HepG2 (cell line): ENCODE results near the gene RGL3. TPM values are rescaled to one million over a fixed set of nuclear protein-coding genes. Genes with fewer than 3 reads are reported as not detected.
"Not testable (repeated sequence)": the region's sequence is repeated elsewhere in the genome, so short reads cannot be mapped to it uniquely, and the experiment has no call there.

Source experiments
- ATAC-seq: fragments of 200-7000 bp; cut with Tn5 transposase; 3 replicates; pipeline ENCODE4 v1.9.1; 2020; ENCODE audit warnings: mild to moderate bottlenecking, moderate library complexity
- BruUV-seq: library from RNA; stranded (reverse); fragments of 400-500 nt; replicated peaks from 2 replicates; lab custom pipeline; 2021; lab: Mats Ljungman, UMichigan
- CTCF ChIA-PET: fragments of 300-600 bp; formaldehyde crosslinking; extraction: SDS; loops from one replicate; lab custom pipeline; 2021; ENCODE audit warnings: low total read pairs, inconsistent platforms, low intra/inter-chr PET ratio; lab: Yijun Ruan, JAX
- POLR2A ChIA-PET: fragments of 350-600 bp; sonication (Branson Sonifier 250); formaldehyde crosslinking; loops from one replicate; lab custom pipeline; 2020; ENCODE audit warnings: antibody characterized with exemption, inconsistent platforms; lab: Yijun Ruan, JAX
- DNase-seq: peaks from one replicate; pipeline ENCODE4 v3.0.0-alpha.2; 2015; ENCODE audit warnings: low spot score
- FAIRE-seq: peaks from 3 replicates; lab custom pipeline; 2011; peaks lifted over from hg19 to GRCh38; lab: Jason Lieb, UNC
- H2AFZ ChIP-seq: one replicate; pipeline ENCODE4 v1.6.1; 2011; ENCODE audit warnings: low read length, inconsistent platforms
- H3K27ac ChIP-seq: fragments of 300-600 bp; 3 replicates; pipeline ENCODE4 v1.8.0; 2011; ENCODE audit warnings: mixed run types, mild to moderate bottlenecking, mixed read lengths, low read length, inconsistent platforms; ENCODE audit not compliant: insufficient read depth; ENCODE audit errors: extremely low read length
- H3K27me3 ChIP-seq, 2 experiments: fragments of 200-600 bp in 1 of 2; 2 replicates in 1 of 2; 3 replicates in 1 of 2; pipeline versions ENCODE4 v1.6.0 to v1.8.0; 2011; ENCODE audit warnings: low read length in 2 of 2, mild to moderate bottlenecking in 2 of 2, moderate library complexity in 2 of 2, inconsistent platforms in 1 of 2; ENCODE audit not compliant: insufficient read depth in 2 of 2, control insufficient read depth in 1 of 2
- H3K36me3 ChIP-seq, 2 experiments: fragments of 200-600 bp in 1 of 2; replicated peaks in 1 of 2; 2 replicates in 1 of 2; 3 replicates in 1 of 2; pipeline versions ENCODE4 v1.5.1 to v1.8.0; 2011; ENCODE audit warnings: low read length in 2 of 2, inconsistent platforms in 1 of 2; ENCODE audit not compliant: insufficient read depth in 2 of 2, control insufficient read depth in 1 of 2
- H3K4me1 ChIP-seq: 2 replicates; pipeline ENCODE4 v1.5.1; 2012; ENCODE audit warnings: low read length, inconsistent platforms; ENCODE audit not compliant: insufficient read depth
- H3K4me2 ChIP-seq: 2 replicates; pipeline ENCODE4 v1.6.0; 2011; ENCODE audit warnings: low read depth, low read length, inconsistent platforms
- H3K4me3 ChIP-seq, 3 experiments: fragments of 200-600 bp in 1 of 3; sonication (generic), shearing (Covaris generic) in 1 of 3; replicated peaks in 1 of 3; 2 replicates each; pipeline ENCODE4 v1.5.1; 2011 to 2016; ENCODE audit warnings: low read length in 3 of 3, inconsistent platforms in 2 of 3, low read depth in 2 of 3, mild to moderate bottlenecking in 2 of 3, control low read depth in 1 of 3, mixed read lengths in 1 of 3; ENCODE audit not compliant: insufficient read depth in 1 of 3
- H3K79me2 ChIP-seq: one replicate; pipeline ENCODE4 v1.6.1; 2011; ENCODE audit warnings: low read length, inconsistent platforms; ENCODE audit not compliant: insufficient read depth
- H3K9ac ChIP-seq: 2 replicates; pipeline ENCODE4 v1.6.0; 2011; ENCODE audit warnings: mild to moderate bottlenecking, low read depth, low read length, inconsistent platforms; ENCODE audit not compliant: insufficient read depth
- H3K9me3 ChIP-seq: 2 replicates; pipeline ENCODE4 v1.5.1; 2012; ENCODE audit warnings: mild to moderate bottlenecking, low read length
- H4K20me1 ChIP-seq: 2 replicates; pipeline ENCODE4 v1.6.0; 2011; ENCODE audit warnings: inconsistent platforms, mild to moderate bottlenecking, low read length, moderate library complexity; ENCODE audit not compliant: insufficient read depth
- GABPB1 ChIP-seq: IDR thresholded peaks from 2 replicates; pipeline ENCODE4 v1.6.1; 2016; ENCODE audit warnings: mild to moderate bottlenecking, missing genetic modification reagents, moderate library complexity, missing compliant biosample characterization
- IRF2 ChIP-seq: IDR thresholded peaks from 2 replicates; pipeline ENCODE4 v1.6.1; 2018; ENCODE audit warnings: missing genetic modification reagents, missing compliant biosample characterization
- MYC ChIP-seq: sonication (generic); formaldehyde crosslinking; IDR thresholded peaks from 2 replicates; pipeline ENCODE4 v1.9.0; 2021; ENCODE audit warnings: missing genetic modification reagents, borderline replicate concordance
- NRL ChIP-seq: sonication (generic); formaldehyde crosslinking; IDR thresholded peaks from 2 replicates; pipeline ENCODE4 v1.5.0; 2020; ENCODE audit warnings: missing genetic modification reagents, mild to moderate bottlenecking, moderate library complexity, borderline replicate concordance
- SOX13 ChIP-seq, 3 experiments: fragments of 450-650 bp in 1 of 3; sonication (generic) in 1 of 3; formaldehyde crosslinking in 1 of 3; IDR thresholded peaks in 2 of 3; conservative IDR thresholded peaks in 1 of 3; 2 replicates each; pipeline versions ENCODE4 v1.5.0 to v1.6.1; 2016 to 2020; ENCODE audit warnings: antibody characterized with exemption in 1 of 3, mild to moderate bottlenecking in 1 of 3, missing compliant biosample characterization in 1 of 3, missing genetic modification reagents in 1 of 3, moderate library complexity in 1 of 3
- TFDP1 ChIP-seq: IDR thresholded peaks from 2 replicates; pipeline ENCODE4 v1.6.1; 2016; ENCODE audit warnings: missing compliant biosample characterization, missing genetic modification reagents, borderline replicate concordance
- ZBTB10 ChIP-seq: sonication (generic); formaldehyde crosslinking; IDR thresholded peaks from 2 replicates; pipeline ENCODE4 v1.4.0; 2020; ENCODE audit warnings: missing genetic modification reagents, borderline replicate concordance
- ZBTB38 ChIP-seq: sonication (generic); formaldehyde crosslinking; IDR thresholded peaks from 2 replicates; pipeline ENCODE4 v1.5.1; 2020; ENCODE audit warnings: mild to moderate bottlenecking, missing genetic modification reagents
- ZFP1 ChIP-seq: IDR thresholded peaks from 2 replicates; pipeline ENCODE4 v1.6.1; 2016
- ZFP36L2 ChIP-seq: sonication (generic); formaldehyde crosslinking; IDR thresholded peaks from 2 replicates; pipeline ENCODE4 v1.4.0; 2020; ENCODE audit warnings: missing genetic modification reagents
- ZNF121 ChIP-seq: sonication (generic); formaldehyde crosslinking; IDR thresholded peaks from 2 replicates; pipeline ENCODE4 v1.5.0; 2020; ENCODE audit warnings: mild to moderate bottlenecking, missing genetic modification reagents
- ZNF34 ChIP-seq: sonication (generic); formaldehyde crosslinking; IDR thresholded peaks from 2 replicates; pipeline ENCODE4 v1.4.0; 2020; ENCODE audit warnings: mild to moderate bottlenecking, missing genetic modification reagents, borderline replicate concordance
- ZNF567 ChIP-seq: sonication (generic); formaldehyde crosslinking; IDR thresholded peaks from 2 replicates; pipeline ENCODE4 v1.8.1; 2023; ENCODE audit warnings: mild to moderate bottlenecking, missing genetic modification reagents, borderline replicate concordance
- WGBS: methylation state at CpG from one replicate; pipeline ENCODE4 v1.1.6; 2017; ENCODE audit warnings: low lambda C conversion rate; 5-methylcytosine and 5-hydroxymethylcytosine counted together
- in situ Hi-C: cut with HindIII; loops from 2 replicates; pipeline ENCODE4 v1.10.0; 2017; ENCODE audit warnings: low pct_unique_long_range_greater_than_20kb; ENCODE audit not compliant: extremely low pct_ligation_motif_present
- intact Hi-C: fragments of 100-400 bp; cut with micrococcal nuclease; formaldehyde crosslinking; loops from one replicate; pipeline ENCODE4 v1.10.0; 2022; ENCODE audit not compliant: unreplicated experiment
- polyA plus RNA-seq, 8 experiments: library from polyadenylated mRNA; depleted of rRNA in 3 of 8; stranded (reverse) in 7 of 8; unstranded in 1 of 8; fragments of >200 nt; fragmentation: Illumina TruSeq in 4 of 8; extraction: Trizol in 4 of 8; gene quantifications; 2 replicates each; pipeline versions ENCODE4 v1.2.1 to v1.2.3, GENCODE V29; 2011 to 2016; ENCODE audit warnings: low read depth in 4 of 8, missing spikeins in 1 of 8, mixed read lengths in 1 of 8; ENCODE audit not compliant: insufficient read depth in 1 of 8
- total RNA-seq, 5 experiments: library from RNA; depleted of rRNA; stranded (reverse); fragments of >200 nt; fragmentation: Illumina TruSeq; extraction: Trizol; gene quantifications; 2 replicates each; pipeline ENCODE4 v1.2.3, GENCODE V29; 2016; ENCODE audit warnings: low read depth in 1 of 5

The RGL3 gene
- total and polyA plus RNA-seq, 2 of the 13 experiments (the other 11 are each of a cell fraction or from before 2014, with no cell fraction given), result 4.2 to 7.6 TPM

GRCh38 chr19:11433526-11433925 lies 14.4 kb upstream of the RGL3 start:
- in situ Hi-C loops, H3K9ac ChIP-seq, H2AFZ ChIP-seq, H3K4me2 ChIP-seq, BruUV-seq, H3K4me3 ChIP-seq, H3K27ac ChIP-seq, POLR2A ChIA-PET, H3K27me3 ChIP-seq, intact Hi-C loops, H3K9me3 ChIP-seq, DNase-seq, CTCF ChIA-PET, FAIRE-seq, H4K20me1 ChIP-seq, ATAC-seq: not testable (repeated sequence)
- 0 out of 2 replicates have a peak, but pooled peaks have one; percentile 16 for TF ChIP-seq ZNF121 (CRISPR knock-in tag)
- Histone ChIP-seq H3K4me1 (peaks cover 20% of the 10 kb centered on the region), H3K36me3 (peaks cover 7 to 15% of the 10 kb centered on the region in 2 experiments), H3K79me2 (peaks cover 15% of the 10 kb centered on the region)
- WGBS, result 87% methylated on average over 3 of the region's 3 CpGs

GRCh38 chr19:11426656-11427055 lies 7.5 kb upstream of the RGL3 start:
- no peak for DNase-seq
- Histone ChIP-seq H3K27me3 (peaks cover 3 to 24% of the 10 kb centered on the region in 2 experiments; a peak in 4 of 5 replicates), H3K4me3 (peak overlapping the region in 1 of 3 experiments; percentile 10; a peak in 1 of 6 replicates), H3K79me2 (no peaks in the 10 kb centered on the region), H3K36me3 (no peaks in the 10 kb centered on the region), H3K4me2 (peak overlapping the region; percentile 47; the same call in 1 of the 2 replicates), H3K4me1 (peaks cover 26% of the 10 kb centered on the region), H4K20me1 (no peaks in the 10 kb centered on the region), H3K27ac (no peak overlapping the region), H2AFZ (peak overlapping the region; percentile 77), H3K9me3 (no peaks in the 10 kb centered on the region), H3K9ac (no peak overlapping the region)
- 47% methylated on average over 14 of the region's 19 CpGs for WGBS
- intact Hi-C loops, result no loop called here
- FAIRE-seq, result no peak
- POLR2A ChIA-PET, result interaction anchor here (1.7 kb wide), 1 partner anchor 9 kb away, joined by 7 read pairs; the partner anchor contains the start of genes ODAD3 and PRKCSH
- BruUV-seq, result no TSS peak
- CTCF ChIA-PET, result no interaction called here
- in situ Hi-C loops, result no loop called here
- ATAC-seq, result peak; percentile 23; the same call in 2 of the 3 replicates
- TF ChIP-seq ZNF567 (CRISPR knock-in tag) (no peak), TFDP1 (no peak), IRF2 (CRISPR knock-in tag) (no peak), ZFP1 (CRISPR knock-in tag) (no peak), GABPB1 (CRISPR knock-in tag) (peak; percentile 25; the same call in 1 of the 2 replicates), MYC (CRISPR knock-in tag) (no peak), ZBTB38 (CRISPR knock-in tag) (0 out of 2 replicates have a peak, but pooled peaks have one; percentile 26), SOX13 (IDR thresholded peaks at IDR 0.05) (no peak), SOX13 (CRISPR knock-in tag; conservative IDR thresholded peaks at IDR 0.05 in 1 of 2, IDR thresholded peaks at IDR 0.05 in 1 of 2) (no peak), ZBTB10 (no peak), ZFP36L2 (CRISPR knock-in tag) (no peak), ZNF34 (CRISPR knock-in tag) (no peak), NRL (CRISPR knock-in tag) (no peak)
